H9 (cell line): ENCODE data around the gene UBALD1. TPM values are rescaled to one million over a fixed set of nuclear protein-coding genes. Genes with fewer than 3 reads are reported as not detected.

ENCODE experiments used
- DNase-seq: peaks from one replicate; pipeline ENCODE4 v3.0.0-alpha.2; 2017
- H2AFZ ChIP-seq: one replicate; pipeline ENCODE4 v1.6.1; 2013; ENCODE audit warnings: mild to moderate bottlenecking, low read length, control low read depth, moderate library complexity
- H2AK5ac ChIP-seq: 2 replicates; pipeline ENCODE4 v1.6.1; 2013; ENCODE audit warnings: low read length, control low read depth, mixed read lengths; ENCODE audit not compliant: insufficient read length
- H2BK120ac ChIP-seq: one replicate; pipeline ENCODE4 v1.6.1; 2013; ENCODE audit warnings: low read depth, mild to moderate bottlenecking, low read length, control low read depth, inconsistent platforms; ENCODE audit not compliant: poor library complexity, severe bottlenecking
- H2BK12ac ChIP-seq: 2 replicates; pipeline ENCODE4 v1.6.1; 2013; ENCODE audit warnings: low read length, control low read depth, mixed read lengths, low read depth; ENCODE audit not compliant: insufficient read length
- H2BK15ac ChIP-seq: 2 replicates; pipeline ENCODE4 v1.6.1; 2013; ENCODE audit warnings: low read depth, low read length, control low read depth
- H2BK20ac ChIP-seq: one replicate; pipeline ENCODE4 v1.6.1; 2013; ENCODE audit warnings: low read depth, mild to moderate bottlenecking, low read length, control low read depth, inconsistent platforms; ENCODE audit not compliant: poor library complexity, severe bottlenecking
- H2BK5ac ChIP-seq: 2 replicates; pipeline ENCODE4 v1.6.1; 2013; ENCODE audit warnings: low read length, control low read depth, mixed read lengths; ENCODE audit not compliant: insufficient read length
- H3K14ac ChIP-seq: 2 replicates; pipeline ENCODE4 v1.6.1; 2013; ENCODE audit warnings: low read length, control low read depth; ENCODE audit not compliant: insufficient read depth
- H3K18ac ChIP-seq: 2 replicates; pipeline ENCODE4 v1.6.1; 2013; ENCODE audit warnings: low read depth, mild to moderate bottlenecking, mixed read lengths, low read length, control low read depth; ENCODE audit not compliant: insufficient read length
- H3K23ac ChIP-seq: 2 replicates; pipeline ENCODE4 v1.6.1; 2013; ENCODE audit warnings: low read length, control low read depth, mixed read lengths, low read depth; ENCODE audit not compliant: insufficient read length
- H3K23me2 ChIP-seq: 2 replicates; pipeline ENCODE4 v1.6.1; 2013; ENCODE audit warnings: low read depth, mild to moderate bottlenecking, mixed read lengths, low read length, control low read depth; ENCODE audit not compliant: insufficient read length, poor library complexity, severe bottlenecking
- H3K27ac ChIP-seq: 2 replicates; pipeline ENCODE4 v1.5.1; 2013; ENCODE audit warnings: low read length, control low read depth, mixed read lengths, low read depth; ENCODE audit not compliant: insufficient read length
- H3K27me3 ChIP-seq: 2 replicates; pipeline ENCODE4 v1.6.1; 2013; ENCODE audit warnings: low read length, control low read depth, inconsistent platforms; ENCODE audit not compliant: insufficient read depth
- H3K4ac ChIP-seq: 2 replicates; pipeline ENCODE4 v1.6.1; 2013; ENCODE audit warnings: low read depth, mild to moderate bottlenecking, control low read depth, inconsistent platforms, low read length, moderate library complexity
- H3K4me1 ChIP-seq: 2 replicates; pipeline ENCODE4 v1.6.1; 2013; ENCODE audit warnings: low read length, control low read depth, inconsistent platforms; ENCODE audit not compliant: insufficient read depth
- H3K4me2 ChIP-seq: 2 replicates; pipeline ENCODE4 v1.6.1; 2013; ENCODE audit warnings: low read length, control low read depth, mixed read lengths; ENCODE audit not compliant: insufficient read length, insufficient read depth
- H3K56ac ChIP-seq: 2 replicates; pipeline ENCODE4 v1.6.1; 2013; ENCODE audit warnings: low read depth, mild to moderate bottlenecking, mixed read lengths, low read length, control low read depth; ENCODE audit not compliant: insufficient read length
- H3K79me1 ChIP-seq: 2 replicates; pipeline ENCODE4 v1.6.1; 2013; ENCODE audit warnings: low read depth, mild to moderate bottlenecking, moderate library complexity, low read length, control low read depth, inconsistent platforms; ENCODE audit not compliant: insufficient read depth, poor library complexity, severe bottlenecking
- H3K79me2 ChIP-seq: 2 replicates; pipeline ENCODE4 v1.6.1; 2013; ENCODE audit warnings: low read length, control low read depth, inconsistent platforms; ENCODE audit not compliant: insufficient read depth
- H3K9ac ChIP-seq: 2 replicates; pipeline ENCODE4 v1.6.1; 2013; ENCODE audit warnings: low read length, control low read depth, mixed read lengths; ENCODE audit not compliant: insufficient read length; ENCODE audit errors: extremely low read depth
- H3K9me3 ChIP-seq: one replicate; pipeline ENCODE4 v1.6.1; 2013; ENCODE audit warnings: low read depth, low read length, inconsistent platforms; ENCODE audit not compliant: control insufficient read depth
- H3T11ph ChIP-seq: one replicate; pipeline ENCODE4 v1.6.1; 2013; ENCODE audit warnings: mild to moderate bottlenecking, low read length, control low read depth, inconsistent platforms
- H4K20me1 ChIP-seq: one replicate; pipeline ENCODE4 v1.6.1; 2013; ENCODE audit not compliant: control insufficient read depth, insufficient read length, insufficient read depth
- H4K5ac ChIP-seq: 2 replicates; pipeline ENCODE4 v1.6.1; 2013; ENCODE audit warnings: low read depth, mild to moderate bottlenecking, mixed read lengths, low read length, control low read depth; ENCODE audit not compliant: insufficient read length
- H4K8ac ChIP-seq: replicated peaks from 2 replicates; pipeline ENCODE4 v1.6.1; 2013; ENCODE audit warnings: low read length, control low read depth, mixed read lengths, low read depth; ENCODE audit not compliant: insufficient read length
- H4K91ac ChIP-seq: 2 replicates; pipeline ENCODE4 v1.6.1; 2013; ENCODE audit warnings: low read depth, mild to moderate bottlenecking, moderate library complexity, mixed read lengths, low read length, control low read depth; ENCODE audit not compliant: insufficient read length
- H3K27ac Mint-ChIP-seq, 3 experiments: 2 replicates in 2 of 3; 3 replicates in 1 of 3; pipeline ENCODE4 v1.8.0; 2020 to 2021; ENCODE audit warnings: mixed read lengths in 3 of 3, mild to moderate bottlenecking in 1 of 3, moderate library complexity in 1 of 3
- H3K27me3 Mint-ChIP-seq: 2 replicates; pipeline ENCODE4 v1.8.0; 2021; ENCODE audit warnings: low read depth, mild to moderate bottlenecking, moderate library complexity, mixed read lengths
- H3K36me3 Mint-ChIP-seq, 3 experiments: 2 replicates in 2 of 3; 3 replicates in 1 of 3; pipeline ENCODE4 v1.8.0; 2020 to 2021; ENCODE audit warnings: low read depth in 3 of 3, mixed read lengths in 3 of 3; ENCODE audit not compliant: insufficient read depth in 1 of 3
- H3K4me1 Mint-ChIP-seq, 2 experiments: 2 replicates each; pipeline ENCODE4 v1.8.0; 2020; ENCODE audit warnings: mixed read lengths in 2 of 2
- H3K4me3 Mint-ChIP-seq, 2 experiments: 2 replicates in 1 of 2; 3 replicates in 1 of 2; pipeline ENCODE4 v1.8.0; 2020 to 2021; ENCODE audit warnings: mild to moderate bottlenecking in 2 of 2, mixed read lengths in 2 of 2, moderate library complexity in 1 of 2
- H3K9me3 Mint-ChIP-seq, 2 experiments: 2 replicates in 1 of 2; 3 replicates in 1 of 2; pipeline ENCODE4 v1.8.0; 2020; ENCODE audit warnings: mild to moderate bottlenecking in 2 of 2, mixed read lengths in 2 of 2, moderate library complexity in 1 of 2
- CTCF ChIP-seq: fragments of 200-600 bp; sonication (generic); conservative IDR thresholded peaks from 3 replicates; pipeline ENCODE4 v1.8.0; 2021; ENCODE audit warnings: antibody characterized with exemption, mild to moderate bottlenecking
- WGBS: extraction: QIAGEN DNeasy Blood & Tissue Kit; methylation state at CpG from one replicate; pipeline ENCODE4 v1.1.7; 2013; ENCODE audit warnings: missing lambda C conversion rate, low lambda C conversion rate, mixed read lengths; ENCODE audit not compliant: insufficient read length; ENCODE audit errors: extremely low coverage; 5-methylcytosine and 5-hydroxymethylcytosine counted together
- total RNA-seq: library from RNA; stranded (reverse); gene quantifications from 2 replicates; pipeline ENCODE4 v1.2.1, GENCODE V29; 2021

Gene UBALD1
- total RNA-seq, 1 experiment from 2014 or later, result 80.9 TPM

GRCh38 chr16:4580250-4580649 lies 34.4 kb downstream of the UBALD1 start:
- Histone ChIP-seq H4K8ac (no peak overlapping the region), H3K79me2 (no peaks in the 10 kb centered on the region), H3K4ac (no peak overlapping the region), H4K5ac (no peak overlapping the region), H3T11ph (no peak overlapping the region), H3K23ac (no peak overlapping the region), H2BK5ac (no peak overlapping the region), H3K27me3 (no peaks in the 10 kb centered on the region), H2AFZ (no peak overlapping the region), H3K9ac (no peak overlapping the region), H3K18ac (no peak overlapping the region), H3K79me1 (no peaks in the 10 kb centered on the region), H3K4me2 (no peak overlapping the region), H2AK5ac (no peak overlapping the region), H4K91ac (no peak overlapping the region), H3K14ac (no peak overlapping the region), H3K4me1 (no peaks in the 10 kb centered on the region), H2BK20ac (no peak overlapping the region), H4K20me1 (no peaks in the 10 kb centered on the region), H2BK120ac (no peak overlapping the region), H3K56ac (no peak overlapping the region), H3K23me2 (no peaks in the 10 kb centered on the region), H2BK12ac (no peak overlapping the region), H3K9me3 (no peaks in the 10 kb centered on the region), H2BK15ac (no peak overlapping the region), H3K27ac (no peak overlapping the region)
- no peaks in the 10 kb centered on the region for H3K27me3 Mint-ChIP-seq
- no peaks in the 10 kb centered on the region for H3K4me1 Mint-ChIP-seq
- no peaks in the 10 kb centered on the region for H3K36me3 Mint-ChIP-seq
- H3K4me3 Mint-ChIP-seq, result no peak overlapping the region
- H3K9me3 Mint-ChIP-seq, result no peaks in the 10 kb centered on the region
- no peak for DNase-seq
- no peak overlapping the region for H3K27ac Mint-ChIP-seq
- no CpG with 5 or more reads among the region's 6 CpGs for WGBS
- no peak for TF ChIP-seq CTCF
